Measurements from ENCODE around the gene GMDS.

GMDS gene

GRCh38 chr6:2073476-2073875 is 171.9 kb downstream of the GMDS start:
- no peaks in the 10 kb centered on the region for H3K4me1 ChIP-seq
- TF ChIP-seq CTCF (IDR thresholded peaks at IDR 0.05; ENCODE audit: low read depth, low read length): no peak

GRCh38 chr6:2072453-2072852 is 173.0 kb downstream of the GMDS start:
- Histone ChIP-seq H3K4me1 (no peaks in the 10 kb centered on the region), H3K4me3 (ENCODE audit: low read depth, low read length) (no peak overlapping the region), H3K27me3 (no peaks in the 10 kb centered on the region), H3K36me3 (no peaks in the 10 kb centered on the region), H3K9me3 (no peaks in the 10 kb centered on the region)
- no peak for TF ChIP-seq CTCF (IDR thresholded peaks at IDR 0.05; ENCODE audit: low read depth, low read length)
- DNase-seq: no peak

More at GRCh38 chr6:2073476-2073875, 171.9 kb downstream of the GMDS start:
- no peaks in the 10 kb centered on the region for H3K27me3 ChIP-seq
- no peaks in the 10 kb centered on the region for H3K36me3 ChIP-seq
- no peaks in the 10 kb centered on the region for H3K9me3 ChIP-seq
- DNase-seq: no peak
- no peak overlapping the region for H3K4me3 ChIP-seq (ENCODE audit: low read depth, low read length)

GRCh38 chr6:2063547-2063946 is 181.9 kb downstream of the GMDS start:
- no peak for DNase-seq
- no peaks in the 10 kb centered on the region for H3K36me3 ChIP-seq

GRCh38 chr6:2061880-2062279 is 183.5 kb downstream of the GMDS start:
- Histone ChIP-seq H3K36me3 (no peaks in the 10 kb centered on the region), H3K4me1 (no peaks in the 10 kb centered on the region), H3K9me3 (no peaks in the 10 kb centered on the region), H3K27me3 (no peaks in the 10 kb centered on the region), H3K4me3 (ENCODE audit: low read depth, low read length) (no peak overlapping the region)
- TF ChIP-seq CTCF (IDR thresholded peaks at IDR 0.05; ENCODE audit: low read depth, low read length): no peak
- no peak for DNase-seq

More at GRCh38 chr6:2063547-2063946, 181.9 kb downstream of the GMDS start:
- Histone ChIP-seq H3K27me3 (no peaks in the 10 kb centered on the region), H3K9me3 (no peaks in the 10 kb centered on the region), H3K4me3 (ENCODE audit: low read depth, low read length) (no peak overlapping the region), H3K4me1 (no peaks in the 10 kb centered on the region)
- TF ChIP-seq CTCF (IDR thresholded peaks at IDR 0.05; ENCODE audit: low read depth, low read length): no peak

- DNase-seq: no peak
- H3K27me3 ChIP-seq: no peaks in the 10 kb centered on the region
- no peaks in the 10 kb centered on the region for H3K36me3 ChIP-seq
- H3K4me3 ChIP-seq (ENCODE audit: low read depth, low read length): no peak overlapping the region
- H3K4me1 ChIP-seq: no peaks in the 10 kb centered on the region
- H3K9me3 ChIP-seq: no peaks in the 10 kb centered on the region
- TF ChIP-seq CTCF (IDR thresholded peaks at IDR 0.05; ENCODE audit: low read depth, low read length): no peak
Observed at GRCh38 chr6:2055911-2056310, 189.5 kb downstream of the GMDS start.

GRCh38 chr6:2055143-2055542 is 190.3 kb downstream of the GMDS start:
- Histone ChIP-seq H3K36me3 (no peaks in the 10 kb centered on the region), H3K4me1 (no peaks in the 10 kb centered on the region), H3K9me3 (no peaks in the 10 kb centered on the region), H3K27me3 (no peaks in the 10 kb centered on the region), H3K4me3 (ENCODE audit: low read depth, low read length) (no peak overlapping the region)
- no peak for DNase-seq
- no peak for TF ChIP-seq CTCF (IDR thresholded peaks at IDR 0.05; ENCODE audit: low read depth, low read length)
